ENCODE measurements around the gene PSMC3.

Gene PSMC3

DNA sequence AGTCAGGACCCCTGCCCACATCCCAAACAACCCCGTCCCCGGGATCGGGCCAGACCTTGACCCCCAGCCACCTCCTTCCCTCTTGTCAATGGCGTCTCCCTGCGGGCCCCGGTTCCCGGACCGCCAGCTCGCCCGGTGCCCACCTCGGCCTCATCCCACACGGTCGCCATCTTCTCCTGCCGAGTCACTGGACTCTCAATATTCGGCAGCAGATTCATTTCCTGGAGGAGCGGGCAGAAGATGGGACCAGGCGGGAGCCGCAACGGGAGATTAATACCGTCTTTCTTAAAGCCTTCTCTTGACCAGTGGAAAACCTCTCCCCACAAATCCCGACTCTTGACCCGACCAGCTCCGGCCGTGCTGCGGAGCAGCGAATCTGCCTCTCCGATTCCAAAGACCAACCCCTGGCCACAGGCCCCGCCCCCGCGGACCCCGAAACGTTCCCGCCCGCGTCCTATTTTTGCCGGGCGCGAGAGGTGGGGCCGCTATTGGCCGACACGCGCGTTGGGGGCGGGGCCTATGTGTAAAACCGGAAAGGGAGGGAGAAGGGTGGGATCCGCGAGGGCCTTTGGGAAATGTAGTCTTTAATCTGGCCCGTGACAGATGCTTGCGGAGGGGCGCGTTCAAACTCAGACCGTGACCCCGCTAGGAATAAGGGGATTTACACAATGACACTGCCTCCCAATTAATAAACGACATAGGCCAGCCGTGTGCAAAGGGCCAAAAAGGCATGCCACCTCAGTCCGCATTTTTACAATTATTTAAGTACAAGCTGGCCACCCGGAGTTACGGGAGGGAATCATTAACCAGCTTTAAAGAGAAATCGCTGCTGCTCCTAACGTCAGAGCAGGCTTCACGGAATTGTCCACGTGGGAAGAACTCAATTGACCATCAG, at the start of gene PSMC3:
TSS of gene PSMC3 (minus strand) at position 378 of the 895 bp plus-strand sequence. CDS start at position 218, 160 bp downstream.
- DNase-seq (ENCODE audit: low read depth in 3 of 3): peak; percentile 98 to 99 (median 99)

DNA sequence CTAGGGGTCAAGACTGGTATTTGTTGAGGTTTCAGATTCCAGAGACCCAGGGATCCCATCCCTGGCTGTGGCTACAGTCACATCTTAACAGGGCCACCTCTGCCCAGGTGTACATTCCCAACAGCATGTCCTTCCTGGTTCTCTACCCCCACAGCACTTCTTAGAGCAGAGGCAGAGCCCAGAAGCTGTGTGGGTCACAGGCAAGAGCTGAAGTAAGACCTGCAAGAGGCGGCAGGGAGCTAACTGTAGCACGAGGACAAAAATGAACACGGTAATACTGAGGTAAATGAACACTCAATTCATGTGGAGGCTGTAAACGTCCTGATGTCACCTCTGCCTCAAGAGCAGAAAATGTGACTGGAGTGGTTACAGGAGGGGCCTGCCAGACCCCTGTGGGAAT, 44.4 kb upstream of the PSMC3 start:
- DNase-seq (ENCODE audit: low read depth in 3 of 3): no peak

DNA sequence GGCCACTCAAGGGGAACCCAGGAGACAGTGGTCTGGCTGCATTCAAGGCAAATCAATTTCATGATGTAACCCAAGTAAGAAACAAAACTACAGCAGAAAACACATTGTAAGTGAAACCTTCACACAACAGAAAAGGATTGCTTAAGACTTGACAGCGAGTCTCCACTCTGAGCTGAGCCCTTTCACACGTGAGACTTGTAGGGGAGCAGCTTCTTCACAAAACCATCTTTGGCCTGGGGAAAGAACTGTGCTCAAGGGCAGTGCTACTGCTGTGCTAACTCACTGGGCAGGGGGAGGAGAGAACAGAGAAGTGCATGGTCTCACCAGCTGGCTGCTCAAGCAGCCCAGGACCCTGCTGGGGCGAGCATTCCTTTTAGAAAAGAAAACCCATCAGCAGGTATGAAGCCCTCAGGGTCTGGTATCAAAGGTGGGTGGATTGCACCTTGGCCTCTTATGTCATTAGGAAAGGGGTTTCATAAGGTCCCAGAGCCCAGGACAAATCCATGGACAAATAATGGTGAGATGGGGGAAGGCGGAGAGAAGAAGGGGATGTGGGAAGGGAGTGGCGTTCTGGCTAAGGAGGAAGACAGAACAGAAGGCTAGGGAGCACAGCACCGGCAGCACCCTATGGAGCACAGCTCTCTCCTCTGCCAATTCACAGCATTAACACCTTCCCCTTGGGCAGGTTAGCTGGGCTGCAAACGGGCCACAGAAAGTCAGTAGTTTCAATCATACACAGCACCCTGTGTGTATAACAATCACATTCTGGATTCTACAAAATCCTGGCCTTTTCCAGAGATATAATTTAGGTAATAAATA, 43.3 kb upstream of the PSMC3 start:
- DNase-seq (ENCODE audit: low read depth in 3 of 3): no peak

DNA sequence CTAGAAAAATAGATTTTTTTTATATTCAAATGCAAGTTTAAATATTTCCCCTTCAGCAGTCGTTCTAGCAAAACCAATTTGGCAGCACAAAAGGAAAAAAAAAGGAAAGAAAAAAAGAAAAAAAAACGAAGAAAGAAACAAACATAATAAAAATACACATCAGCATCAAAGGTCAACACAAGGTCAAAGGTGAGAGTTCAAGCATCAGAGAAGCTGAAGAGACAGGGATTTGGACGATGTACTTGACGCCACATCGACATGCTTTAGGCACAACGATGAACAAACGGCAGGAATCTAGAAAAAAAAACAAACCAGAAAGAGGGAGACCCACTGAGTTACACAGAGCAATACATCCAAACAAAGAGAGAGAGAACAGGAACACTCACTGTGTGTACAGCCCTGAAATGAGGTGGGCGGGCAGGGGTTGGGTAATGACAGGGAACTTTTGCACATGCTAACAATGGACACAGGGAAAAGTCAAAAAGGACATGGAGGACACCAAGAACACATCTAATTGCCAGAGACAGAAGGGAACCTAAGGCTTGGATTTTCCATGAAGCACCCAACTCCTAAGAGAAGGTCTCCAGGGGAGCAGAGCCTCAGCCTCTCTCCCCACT, 42.5 kb upstream of the PSMC3 start:
- no peak for DNase-seq (ENCODE audit: low read depth in 3 of 3)

DNA sequence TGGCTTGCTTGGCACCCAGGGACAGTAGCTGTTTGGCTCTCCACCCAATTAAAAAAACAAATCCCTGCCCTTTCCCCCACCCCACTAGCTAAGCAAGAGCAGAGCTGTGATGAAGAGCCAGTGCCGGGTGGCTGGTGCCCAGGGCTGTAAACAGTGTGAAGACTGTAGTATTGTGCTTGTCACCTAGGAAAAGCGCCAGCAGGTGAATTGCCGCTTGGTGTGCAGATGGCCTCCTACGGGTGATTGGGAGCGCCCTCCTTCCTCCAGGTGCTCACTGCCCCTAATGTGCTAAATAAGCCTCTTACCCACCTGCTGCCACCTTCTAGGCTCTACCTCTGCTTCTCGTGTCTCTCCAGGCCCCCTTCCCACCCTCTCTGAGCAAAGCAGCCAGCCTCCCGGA, 41.1 kb upstream of the PSMC3 start:
- DNase-seq (ENCODE audit: low read depth in 3 of 3): no peak

DNA sequence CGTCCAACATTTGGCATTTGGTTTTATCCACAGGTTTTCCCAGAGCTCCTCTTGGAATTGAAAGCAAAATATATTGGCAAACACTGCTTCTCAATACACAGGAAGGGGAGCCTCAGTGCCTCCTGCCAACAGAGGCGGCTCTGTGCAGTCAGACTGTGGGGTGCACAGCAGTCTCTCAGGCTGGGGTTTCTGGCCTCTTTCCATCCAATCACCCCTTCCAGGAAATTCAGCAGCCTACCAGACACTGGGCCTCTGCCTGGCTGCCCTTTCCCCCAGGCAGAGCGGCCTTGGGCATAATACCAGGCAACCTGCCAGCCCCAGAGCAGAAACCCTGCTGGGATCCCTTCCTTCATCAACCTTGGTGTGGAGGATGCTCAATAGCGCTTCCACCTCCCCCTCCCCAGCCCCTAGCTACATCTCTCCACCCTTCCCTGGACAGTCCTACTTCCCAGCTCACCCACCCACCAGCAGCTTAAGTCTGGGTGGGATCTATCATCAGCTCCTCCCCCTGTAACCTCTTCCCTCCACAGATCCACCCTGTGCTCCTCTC, 40.5 kb upstream of the PSMC3 start:
- no peak for DNase-seq (ENCODE audit: low read depth in 3 of 3)

DNA sequence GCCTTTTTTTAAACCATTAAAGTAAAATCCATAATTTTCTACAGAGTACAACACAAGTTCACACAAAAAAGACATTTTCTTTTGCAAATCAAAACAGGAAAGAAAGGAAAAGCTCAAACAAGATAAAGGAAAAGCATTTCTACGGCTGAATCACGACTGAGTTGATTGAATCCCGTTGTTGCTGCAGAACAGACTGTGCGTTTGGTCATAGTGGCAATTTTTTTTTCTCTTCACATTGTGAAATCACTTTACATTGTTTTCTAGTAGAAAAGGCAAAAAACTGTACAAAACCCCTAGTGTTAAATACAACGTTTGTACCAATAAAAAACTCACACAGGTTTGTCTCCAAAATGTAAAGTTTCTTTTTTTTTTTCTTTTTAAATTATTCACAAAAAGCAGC, 40.0 kb upstream of the PSMC3 start:
- no peak for DNase-seq (ENCODE audit: low read depth in 3 of 3)

DNA sequence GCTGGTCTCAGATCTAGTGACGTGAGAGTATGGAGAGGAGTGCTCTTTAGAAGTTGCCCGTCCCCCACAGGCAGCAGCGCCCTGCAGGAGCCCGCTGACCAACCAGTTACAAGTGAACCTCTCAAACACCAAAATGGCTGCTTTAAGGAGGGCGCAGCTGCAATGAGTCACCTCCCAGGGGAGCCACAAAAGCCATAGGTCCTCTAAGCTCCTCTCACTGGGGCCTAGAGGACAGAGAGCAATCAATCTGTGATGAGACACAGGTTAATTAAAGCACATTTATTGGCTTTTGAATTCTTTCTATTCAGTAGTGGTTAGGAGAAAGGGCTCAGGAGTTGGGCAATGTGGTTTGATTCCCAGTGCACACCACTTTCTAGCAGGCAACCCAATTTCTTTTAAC, 38.2 kb upstream of the PSMC3 start:
- DNase-seq (ENCODE audit: low read depth in 3 of 3): no peak

DNA sequence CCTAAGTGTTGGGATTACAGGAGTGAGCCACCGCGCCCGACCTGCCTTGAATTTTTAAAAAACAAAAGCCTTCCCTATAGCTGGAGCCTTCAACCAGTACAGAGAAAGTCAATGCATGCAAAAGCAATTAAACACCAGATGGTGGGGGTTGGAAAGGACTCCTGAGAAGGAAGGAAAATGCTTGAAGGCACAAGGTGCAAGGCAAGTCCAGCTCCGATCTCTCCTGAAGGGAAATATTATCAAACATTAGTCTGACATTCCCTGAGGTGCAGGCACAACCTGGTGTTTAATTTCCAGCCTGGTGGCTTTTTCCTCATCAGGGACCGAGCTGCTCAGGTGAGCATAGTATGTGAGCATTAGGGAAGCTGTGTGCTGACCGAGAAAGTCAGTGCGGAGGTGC, 35.6 kb upstream of the PSMC3 start:
- DNase-seq (ENCODE audit: low read depth in 3 of 3): no peak

DNA sequence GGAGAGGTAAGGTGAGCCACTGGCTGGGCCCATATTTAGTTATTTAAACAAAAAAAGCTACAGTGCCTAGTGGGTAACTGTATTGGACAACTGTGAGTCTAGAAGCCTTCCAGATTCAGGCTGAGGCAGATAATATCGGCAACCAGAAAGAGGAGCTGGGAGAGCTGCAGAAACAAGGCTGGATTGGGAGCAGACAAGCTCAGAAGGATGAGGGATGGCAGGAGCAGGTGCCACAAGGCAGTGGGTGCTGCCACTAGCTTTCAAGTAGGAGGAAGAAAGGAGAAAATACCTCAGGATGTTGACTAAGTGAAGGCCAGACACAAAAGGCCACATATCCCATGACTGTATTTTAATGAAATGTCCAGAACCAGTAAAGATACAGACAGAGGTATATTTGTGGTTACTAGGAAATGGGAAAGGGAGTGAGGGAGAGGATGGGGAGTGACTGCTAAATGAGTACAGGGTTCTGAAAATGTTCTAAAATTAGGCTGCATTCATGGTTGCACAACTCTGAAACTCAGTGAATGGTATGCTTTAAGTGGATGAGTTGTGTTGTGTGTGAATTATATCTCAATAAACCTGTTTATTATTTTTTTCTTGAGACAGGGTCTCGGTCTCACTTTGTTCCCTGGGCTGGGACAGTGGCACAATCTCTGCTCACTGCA, 34.5 kb upstream of the PSMC3 start:
- no peak for DNase-seq (ENCODE audit: low read depth in 3 of 3)

DNA sequence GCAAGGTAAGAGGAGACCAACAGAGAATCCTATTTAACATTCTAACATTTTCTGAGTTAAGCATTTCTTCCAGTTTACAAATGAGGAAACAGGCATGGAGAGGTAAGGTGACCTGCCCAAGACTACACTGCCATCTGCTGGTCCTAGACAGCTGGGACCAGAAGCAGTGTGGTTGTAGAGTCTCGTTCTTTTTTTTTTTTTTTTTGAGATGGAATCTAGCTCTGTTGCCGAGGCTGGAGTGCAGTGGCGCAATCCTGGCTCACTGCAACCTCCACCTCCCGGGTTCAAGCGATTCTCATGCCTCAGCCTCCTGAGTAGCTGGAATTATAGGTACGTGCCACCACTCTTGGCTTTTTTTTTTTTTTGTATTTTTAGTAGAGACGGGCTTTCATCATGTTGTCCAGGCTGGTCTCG, 28.0 kb upstream of the PSMC3 start:
- DNase-seq (ENCODE audit: low read depth in 3 of 3): peak; percentile 15 to 51 (median 37)

DNA sequence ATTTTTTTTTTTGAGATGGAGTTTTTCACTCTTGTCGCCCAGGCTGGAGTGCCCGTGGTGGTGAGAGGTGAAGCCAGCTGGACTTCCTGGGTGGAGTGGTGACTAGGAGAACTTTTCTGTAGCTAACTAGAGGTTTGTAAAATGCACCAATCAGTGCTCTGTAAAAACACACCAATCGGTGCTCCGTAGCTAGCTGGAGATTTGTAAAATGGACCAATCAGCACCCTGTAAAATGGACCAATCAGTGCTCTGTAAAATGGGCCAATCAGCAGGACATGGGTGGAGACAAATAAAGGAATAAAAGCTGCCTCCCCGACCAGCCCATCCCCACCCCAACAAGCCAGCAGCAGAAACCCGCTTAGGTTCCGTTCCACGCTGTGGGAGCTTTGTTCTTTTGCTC, 27.1 kb upstream of the PSMC3 start:
- DNase-seq (ENCODE audit: low read depth in 3 of 3): no peak

DNA sequence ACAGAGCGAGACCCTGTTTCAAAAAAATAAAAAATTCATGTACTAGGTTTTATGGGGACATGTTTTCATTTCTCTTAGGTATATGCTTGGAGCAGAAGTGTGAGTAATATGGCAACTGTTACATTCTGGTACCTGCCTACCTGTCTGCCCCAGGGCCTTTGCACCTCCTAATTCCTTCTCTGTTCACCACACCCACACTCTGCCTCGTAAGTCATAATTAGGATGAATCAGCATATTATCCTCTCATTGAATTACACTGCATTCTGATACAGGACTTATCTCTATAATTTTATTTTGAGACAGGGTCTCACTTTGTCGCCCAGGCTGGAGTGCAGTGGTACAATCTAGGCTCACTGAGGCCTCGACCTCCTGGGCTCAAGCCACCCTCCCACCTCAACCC, 25.8 kb upstream of the PSMC3 start:
- no peak for DNase-seq (ENCODE audit: low read depth in 3 of 3)

DNA sequence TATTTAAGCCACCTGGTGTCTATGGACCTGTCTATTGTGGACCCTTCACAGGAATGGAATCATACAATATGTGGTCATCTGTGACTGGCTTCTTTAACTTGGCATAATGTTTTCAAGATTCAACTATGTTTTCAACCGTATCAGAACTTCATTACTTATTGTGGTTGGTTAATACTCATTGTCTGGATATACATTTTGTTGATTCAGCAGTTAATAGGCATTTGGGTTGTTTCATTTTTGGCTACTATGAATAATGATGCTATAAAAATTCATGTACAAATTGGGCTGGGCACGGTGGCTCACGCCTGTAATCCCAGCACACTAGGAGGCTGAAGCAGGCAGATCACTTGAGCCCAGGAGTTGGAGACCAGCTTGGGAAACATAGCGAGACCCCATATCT, 25.2 kb upstream of the PSMC3 start:
- no peak for DNase-seq (ENCODE audit: low read depth in 3 of 3)

DNA sequence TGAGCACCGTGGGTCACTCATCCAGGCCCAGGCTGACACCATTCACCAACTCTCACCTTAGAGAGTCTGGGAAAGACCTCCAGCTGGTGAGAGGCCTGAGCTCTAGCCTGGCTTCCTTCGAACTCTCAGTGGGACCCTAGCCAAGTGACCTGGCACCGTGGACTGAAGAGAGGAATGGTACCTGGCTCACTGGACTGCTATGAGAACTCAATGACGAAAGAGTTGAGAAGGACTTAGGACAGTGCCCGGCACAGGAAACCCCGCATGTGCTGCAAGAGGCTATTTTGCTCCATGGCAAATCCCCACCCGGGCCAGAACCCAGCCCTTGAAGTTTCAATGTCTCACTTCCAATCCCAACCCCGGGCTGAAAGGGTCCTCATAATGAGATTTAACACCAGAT, 23.3 kb upstream of the PSMC3 start:
- no peak for DNase-seq (ENCODE audit: low read depth in 3 of 3)

DNA sequence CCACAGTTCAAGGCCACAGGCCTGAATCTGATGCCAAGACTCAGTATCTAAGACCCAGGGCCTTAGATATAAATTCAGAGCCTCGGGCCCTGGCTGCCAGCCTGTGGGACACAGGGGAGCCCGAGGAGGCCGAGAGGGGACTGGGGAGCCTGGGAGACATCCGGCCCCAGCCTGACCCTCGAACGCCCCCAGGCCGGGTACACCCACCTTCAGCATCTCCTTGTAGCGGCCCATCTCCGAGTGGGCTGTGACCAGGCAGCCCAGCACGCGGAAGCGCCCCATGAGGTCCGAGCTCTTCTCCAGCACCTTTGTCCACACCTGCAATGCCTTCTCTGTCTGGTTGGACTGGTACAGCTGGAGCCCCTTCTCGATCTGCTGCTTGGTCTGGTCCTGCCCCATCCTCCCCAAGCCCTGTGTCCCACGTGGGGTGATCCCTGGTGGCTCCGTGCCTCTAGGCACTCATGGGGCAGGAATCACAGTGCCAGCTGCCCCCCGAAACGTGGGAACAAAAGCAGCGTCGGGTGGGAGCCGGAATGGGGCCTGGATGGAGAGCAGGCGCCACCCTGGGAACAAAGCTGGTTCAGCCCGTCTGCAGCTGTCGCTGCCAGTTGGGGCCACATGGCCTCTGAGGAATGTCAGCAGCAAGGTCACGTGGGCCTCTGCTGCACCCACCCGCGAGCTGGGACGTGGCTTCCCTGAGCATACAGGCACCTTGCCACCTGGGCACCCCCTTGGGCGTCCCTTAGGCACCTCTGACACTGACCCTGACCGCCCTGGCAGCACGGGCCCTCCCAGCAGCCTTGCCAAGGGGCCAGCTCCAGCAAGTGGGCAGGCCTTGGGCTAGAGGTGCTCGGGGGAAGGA, 22.6 kb upstream of the PSMC3 start, which contains the start of gene RAPSN:
TSS of gene RAPSN (minus strand) at position 571 of the 862 bp plus-strand sequence. CDS start at position 399, 172 bp downstream.
- no peak for DNase-seq (ENCODE audit: low read depth in 3 of 3)

DNA sequence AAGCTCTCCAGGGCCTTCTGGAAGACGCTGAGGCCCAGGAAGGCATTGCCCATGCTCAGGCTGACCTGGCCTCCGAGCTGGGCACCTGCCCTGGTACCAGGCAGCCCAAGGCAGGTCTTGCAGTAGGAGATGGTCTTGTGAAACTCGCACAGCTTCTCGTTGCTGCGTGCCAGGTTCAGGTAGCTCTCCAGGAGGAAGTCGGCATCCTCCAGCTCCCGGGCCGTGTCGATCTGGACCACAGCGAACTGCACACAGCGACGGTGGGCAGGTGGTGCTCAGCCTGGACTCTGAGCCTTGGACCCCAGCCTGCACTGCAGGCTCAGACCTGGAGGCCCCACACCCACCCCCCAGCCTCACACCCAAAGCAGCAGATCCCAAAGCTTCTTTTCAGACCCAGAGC, 21.7 kb upstream of the PSMC3 start:
- no peak for DNase-seq (ENCODE audit: low read depth in 3 of 3)

DNA sequence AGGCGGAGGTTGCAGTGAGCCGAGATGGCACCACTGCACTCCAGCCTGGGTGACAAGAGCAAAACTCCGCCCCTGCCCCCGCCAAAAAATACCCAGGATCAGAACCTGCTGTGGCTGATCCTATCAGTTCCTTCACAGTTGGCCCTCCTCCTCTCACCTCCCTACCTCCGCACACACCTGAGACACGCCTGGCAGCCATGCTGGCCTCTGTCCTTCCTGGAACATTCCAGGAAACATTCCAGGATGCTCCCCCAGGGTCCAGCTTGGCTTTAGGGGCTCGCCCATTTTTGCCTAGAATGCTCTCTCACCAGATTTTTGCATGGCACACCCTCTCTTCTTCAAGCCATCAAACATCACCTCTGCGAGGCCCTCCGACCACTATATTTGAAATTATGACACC, 20.6 kb upstream of the PSMC3 start:
- DNase-seq (ENCODE audit: low read depth in 3 of 3): no peak

DNA sequence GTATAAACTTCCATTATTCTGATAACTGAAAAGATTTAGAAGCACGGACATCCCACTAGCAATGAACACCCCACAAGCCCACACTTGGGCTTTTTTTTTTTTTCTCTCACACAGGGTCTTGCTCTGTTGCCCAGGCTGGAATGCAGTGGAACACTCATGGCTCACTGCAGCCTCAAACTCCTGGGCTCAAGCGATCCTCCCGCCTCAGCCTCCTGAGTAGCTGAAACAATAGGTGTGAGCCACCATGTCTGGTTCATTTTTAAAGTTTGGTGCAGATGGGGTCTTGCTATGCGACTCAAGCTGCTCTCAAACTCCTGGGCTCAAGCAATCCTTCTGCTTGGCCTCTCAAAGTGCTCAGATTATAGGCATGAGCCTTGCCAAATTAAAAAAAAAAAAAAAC, 19.6 kb upstream of the PSMC3 start:
- no peak for DNase-seq (ENCODE audit: low read depth in 3 of 3)

DNA sequence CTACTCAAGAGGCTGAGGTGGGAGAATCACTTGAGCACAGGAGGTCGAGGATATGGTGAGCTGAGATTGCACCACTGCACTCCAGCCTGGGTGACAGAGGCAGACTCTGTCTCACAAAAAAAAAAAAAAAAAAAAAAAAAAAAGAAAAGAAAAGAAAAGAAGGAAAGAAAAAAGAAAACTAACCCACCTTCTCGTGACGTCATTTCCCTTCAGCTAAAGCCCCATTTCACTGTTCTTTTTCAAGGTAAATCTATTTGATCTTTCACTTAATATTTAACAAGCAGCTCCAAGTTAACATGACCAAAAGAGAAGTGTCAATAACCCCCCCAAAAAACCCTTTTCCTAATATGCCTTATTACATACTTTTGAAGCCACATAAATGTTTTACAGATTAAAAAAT, 17.6 kb upstream of the PSMC3 start:
- DNase-seq (ENCODE audit: low read depth in 3 of 3): no peak
